Tibial nerve (tissue), 3 donors: ENCODE results near the gene PIGBOS1.

ENCODE experiments used
- POLR2A ChIP-seq, 2 donors: fragments of 450-650 bp; IDR thresholded peaks; one replicate each; pipeline ENCODE4 v1.6.1; 2017; ENCODE audit warnings: antibody characterized with exemption in 2 of 2, mild to moderate bottlenecking in 2 of 2, moderate library complexity in 2 of 2
- TF ChIP-seq, protein P1 (sequence below), 5 experiments: fragments of 200-600 bp in 3 of 5; fragments of 450-650 bp in 2 of 5; sonication (generic) in 3 of 5; IDR thresholded peaks; one replicate each; pipeline ENCODE4 v1.5.1; 2016 to 2019; ENCODE audit warnings: antibody characterized with exemption in 5 of 5, mild to moderate bottlenecking in 3 of 5, moderate library complexity in 2 of 5

DNA sequence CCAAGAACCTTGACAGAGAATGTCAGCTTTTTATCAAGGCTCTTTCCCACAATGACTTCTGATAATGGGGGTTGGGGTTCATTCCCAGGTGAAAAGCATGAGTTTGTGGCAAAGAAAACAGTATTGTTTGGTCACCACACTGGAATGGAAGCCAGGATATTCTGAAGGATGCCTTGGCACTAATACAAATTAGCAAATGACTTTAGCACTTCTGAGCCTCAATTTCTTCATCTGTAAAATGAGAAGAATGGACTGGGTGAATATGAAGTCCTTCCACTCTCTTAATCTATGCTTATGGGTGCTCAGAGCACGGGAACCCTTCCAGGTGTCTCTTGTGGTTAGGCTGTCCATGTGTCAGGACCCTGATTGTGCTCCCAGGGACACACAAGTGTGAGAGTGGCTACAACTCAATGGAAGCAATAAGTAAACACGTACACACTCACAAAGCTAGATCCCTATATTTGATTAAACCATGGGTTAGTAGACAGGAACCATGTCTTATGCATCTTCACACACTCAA is 50.7 kb downstream of the PIGBOS1 start:
- TF ChIP-seq, protein P1, sequence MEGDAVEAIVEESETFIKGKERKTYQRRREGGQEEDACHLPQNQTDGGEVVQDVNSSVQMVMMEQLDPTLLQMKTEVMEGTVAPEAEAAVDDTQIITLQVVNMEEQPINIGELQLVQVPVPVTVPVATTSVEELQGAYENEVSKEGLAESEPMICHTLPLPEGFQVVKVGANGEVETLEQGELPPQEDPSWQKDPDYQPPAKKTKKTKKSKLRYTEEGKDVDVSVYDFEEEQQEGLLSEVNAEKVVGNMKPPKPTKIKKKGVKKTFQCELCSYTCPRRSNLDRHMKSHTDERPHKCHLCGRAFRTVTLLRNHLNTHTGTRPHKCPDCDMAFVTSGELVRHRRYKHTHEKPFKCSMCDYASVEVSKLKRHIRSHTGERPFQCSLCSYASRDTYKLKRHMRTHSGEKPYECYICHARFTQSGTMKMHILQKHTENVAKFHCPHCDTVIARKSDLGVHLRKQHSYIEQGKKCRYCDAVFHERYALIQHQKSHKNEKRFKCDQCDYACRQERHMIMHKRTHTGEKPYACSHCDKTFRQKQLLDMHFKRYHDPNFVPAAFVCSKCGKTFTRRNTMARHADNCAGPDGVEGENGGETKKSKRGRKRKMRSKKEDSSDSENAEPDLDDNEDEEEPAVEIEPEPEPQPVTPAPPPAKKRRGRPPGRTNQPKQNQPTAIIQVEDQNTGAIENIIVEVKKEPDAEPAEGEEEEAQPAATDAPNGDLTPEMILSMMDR (IDR thresholded peaks at IDR 0.05) = no peak
- no peak for TF ChIP-seq POLR2A (IDR thresholded peaks at IDR 0.05)
